CD14-positive monocyte (primary cell): Measurements from ENCODE around the gene CENPC. TPM values are rescaled to one million over a fixed set of nuclear protein-coding genes. Genes with fewer than 3 reads are reported as not detected.

ENCODE experiments used
- DNase-seq, 3 donors: peaks; one replicate each; pipeline ENCODE4 v3.0.0-alpha.2; 2011 to 2022
- H2AFZ ChIP-seq: 2 replicates; pipeline ENCODE4 v1.6.0; 2012; ENCODE audit warnings: mild to moderate bottlenecking, low read depth, low read length, inconsistent platforms; ENCODE audit not compliant: insufficient read depth, poor library complexity, severe bottlenecking
- H3K27ac ChIP-seq, 2 donors: 1 replicate in 1 of 2; 2 replicates in 1 of 2; pipeline ENCODE4 v1.5.1; 2012 to 2013; ENCODE audit warnings: low read length in 2 of 2, control low read depth in 1 of 2, inconsistent platforms in 1 of 2, low read depth in 1 of 2, mild to moderate bottlenecking in 1 of 2
- H3K27me3 ChIP-seq, 2 donors: one replicate each; pipeline versions ENCODE4 v1.6.0 to v1.6.1; 2011 to 2013; ENCODE audit warnings: low read length in 2 of 2; ENCODE audit not compliant: control insufficient read depth in 2 of 2, insufficient read depth in 2 of 2
- H3K36me3 ChIP-seq, 2 donors: replicated peaks in 1 of 2; 1 replicate in 1 of 2; 2 replicates in 1 of 2; pipeline versions ENCODE4 v1.5.1 to v1.6.1; 2012 to 2013; ENCODE audit warnings: low read length in 2 of 2, control low read depth in 1 of 2, inconsistent platforms in 1 of 2, mild to moderate bottlenecking in 1 of 2; ENCODE audit not compliant: insufficient read depth in 2 of 2, control insufficient read depth in 1 of 2
- H3K4me1 ChIP-seq, 2 donors: 1 replicate in 1 of 2; 2 replicates in 1 of 2; pipeline versions ENCODE4 v1.5.1 to v1.6.1; 2012 to 2013; ENCODE audit warnings: low read length in 2 of 2, control low read depth in 1 of 2, inconsistent platforms in 1 of 2, mild to moderate bottlenecking in 1 of 2, moderate library complexity in 1 of 2; ENCODE audit not compliant: insufficient read depth in 2 of 2, control insufficient read depth in 1 of 2
- H3K4me2 ChIP-seq: replicated peaks from 2 replicates; pipeline ENCODE3; 2012; ENCODE audit warnings: low read length, moderate library complexity, mild to moderate bottlenecking; ENCODE audit not compliant: poor library complexity, severe bottlenecking; ENCODE audit errors: extremely low read depth
- H3K4me3 ChIP-seq, 3 experiments: fragments of 200-600 bp in 1 of 3; sonication (generic) in 1 of 3; replicated peaks in 1 of 3; 1 replicate in 2 of 3; 2 replicates in 1 of 3; pipeline ENCODE4 v1.5.1; 2011 to 2013; ENCODE audit warnings: low read length in 3 of 3, mild to moderate bottlenecking in 3 of 3, control low read depth in 2 of 3, low read depth in 2 of 3, inconsistent platforms in 1 of 3, moderate library complexity in 1 of 3
- H3K79me2 ChIP-seq: 2 replicates; pipeline ENCODE4 v1.6.0; 2012; ENCODE audit warnings: mild to moderate bottlenecking, control low read depth, inconsistent platforms, low read length, moderate library complexity; ENCODE audit not compliant: insufficient read depth
- H3K9ac ChIP-seq: 2 replicates; pipeline ENCODE4 v1.6.0; 2017; ENCODE audit warnings: low read length, mild to moderate bottlenecking; ENCODE audit not compliant: insufficient read depth, poor library complexity, severe bottlenecking
- H3K9me3 ChIP-seq, 2 donors: replicated peaks in 1 of 2; 1 replicate in 1 of 2; 2 replicates in 1 of 2; pipeline versions ENCODE4 v1.5.1 to v1.6.1; 2012 to 2013; ENCODE audit warnings: low read length in 2 of 2, control low read depth in 1 of 2; ENCODE audit not compliant: control insufficient read depth in 1 of 2, insufficient read depth in 1 of 2
- H4K20me1 ChIP-seq: 2 replicates; pipeline ENCODE4 v1.6.0; 2012; ENCODE audit warnings: mild to moderate bottlenecking, low read length, control low read depth, moderate library complexity; ENCODE audit not compliant: insufficient read depth
- H3K27ac Mint-ChIP-seq, 7 donors: one replicate each; pipeline ENCODE4 v1.8.0; 2020; ENCODE audit warnings: mild to moderate bottlenecking in 7 of 7, mixed read lengths in 7 of 7, moderate library complexity in 6 of 7, inconsistent platforms in 2 of 7
- H3K27me3 Mint-ChIP-seq, 3 donors: one replicate each; pipeline ENCODE4 v1.8.0; 2021 to 2022; ENCODE audit warnings: low read depth in 3 of 3, mild to moderate bottlenecking in 3 of 3, mixed read lengths in 3 of 3, moderate library complexity in 3 of 3, inconsistent platforms in 1 of 3
- H3K36me3 Mint-ChIP-seq, 2 donors: one replicate each; pipeline ENCODE4 v1.8.0; 2020; ENCODE audit warnings: mixed read lengths in 2 of 2, inconsistent platforms in 1 of 2, mild to moderate bottlenecking in 1 of 2
- H3K4me1 Mint-ChIP-seq: one replicate; pipeline ENCODE4 v1.8.0; 2020; ENCODE audit warnings: mild to moderate bottlenecking, mixed read lengths
- H3K4me3 Mint-ChIP-seq, 2 donors: one replicate each; pipeline ENCODE4 v1.8.0; 2020; ENCODE audit warnings: mild to moderate bottlenecking in 2 of 2, mixed read lengths in 2 of 2, moderate library complexity in 1 of 2
- H3K9me3 Mint-ChIP-seq, 7 donors: one replicate each; pipeline ENCODE4 v1.8.0; 2020 to 2022; ENCODE audit warnings: mixed read lengths in 7 of 7, mild to moderate bottlenecking in 6 of 7, moderate library complexity in 6 of 7, inconsistent platforms in 2 of 7
- CTCF ChIP-seq: fragments of 200-600 bp; IDR thresholded peaks from one replicate; pipeline ENCODE4 v1.8.0; 2022; ENCODE audit warnings: antibody characterized with exemption, mild to moderate bottlenecking
- WGBS: methylation state at CpG from one replicate; pipeline ENCODE4 v1.1.5; 2013; ENCODE audit warnings: missing lambda C conversion rate; ENCODE audit not compliant: insufficient coverage; 5-methylcytosine and 5-hydroxymethylcytosine counted together
- intact Hi-C, 2 donors: fragments of 100-400 bp; cut with micrococcal nuclease; formaldehyde crosslinking; loops; one replicate each; pipeline versions ENCODE4 v1.15.0 to v1.15.1; 2023
- polyA plus RNA-seq, 3 donors: library from polyadenylated mRNA; depleted of rRNA in 1 of 3; unstranded in 2 of 3; stranded (reverse) in 1 of 3; fragments of 300-500 nt in 2 of 3; fragments of >200 nt in 1 of 3; fragmentation: Illumina TruSeq in 2 of 3; gene quantifications; 1 replicate in 2 of 3; 2 replicates in 1 of 3; pipeline ENCODE4 v1.2.3, GENCODE V29; 2012 to 2021

CENPC gene
- polyA plus RNA-seq, 3 donors = 6.3 to 7.2 (median 6.7) TPM

GRCh38 chr4:67499799-67500198 lies 45.5 kb downstream of the CENPC start:
- no peaks in the 10 kb centered on the region for H3K27me3 ChIP-seq
- no peak for TF ChIP-seq CTCF
- H3K9ac ChIP-seq = no peak overlapping the region
- Mint-ChIP-seq H3K9me3 (peaks cover 0 to 2% (median 0%) of the 10 kb centered on the region in 7 donors), H3K27me3 (no peaks in the 10 kb centered on the region), H3K4me1 (peaks cover 5% of the 10 kb centered on the region), H3K36me3 (peaks cover 58 to 67% of the 10 kb centered on the region in 2 donors), H3K27ac (peak overlapping the region in 5 of 7 donors; percentile 24 to 70 (median 59)), H3K4me3 (no peak overlapping the region)
- H3K9me3 ChIP-seq = no peaks in the 10 kb centered on the region
- peak overlapping the region in 1 of 2 donors; percentile 59 for H3K27ac ChIP-seq
- no peak for DNase-seq
- no peaks in the 10 kb centered on the region for H3K4me1 ChIP-seq
- peaks cover 50 to 81% of the 10 kb centered on the region in 2 donors for H3K36me3 ChIP-seq
- H4K20me1 ChIP-seq = no peaks in the 10 kb centered on the region
- no peak overlapping the region for H3K4me2 ChIP-seq
- no peak overlapping the region for H3K4me3 ChIP-seq
- intact Hi-C loops = no loop called here
- H3K79me2 ChIP-seq = peaks cover 30% of the 10 kb centered on the region
- no CpG with 5 or more reads among the region's 2 CpGs for WGBS
- no peak overlapping the region for H2AFZ ChIP-seq

- WGBS = 97% methylated on average over 5 of the region's 5 CpGs
- peaks cover 64 to 91% of the 10 kb centered on the region in 2 donors for H3K36me3 ChIP-seq
- no peak overlapping the region for H3K27ac Mint-ChIP-seq
These were observed 61.3 kb downstream of the CENPC start for GRCh38 chr4:67483868-67484602.

More at GRCh38 chr4:67483868-67484602, 61.3 kb downstream of the CENPC start:
- DNase-seq = no peak
- Histone ChIP-seq H3K27me3 (no peaks in the 10 kb centered on the region), H3K4me1 (no peaks in the 10 kb centered on the region), H3K9me3 (no peaks in the 10 kb centered on the region), H3K79me2 (peaks cover 32% of the 10 kb centered on the region), H4K20me1 (no peaks in the 10 kb centered on the region), H3K9ac (no peak overlapping the region), H2AFZ (no peak overlapping the region), H3K4me3 (no peak overlapping the region), H3K4me2 (no peak overlapping the region), H3K27ac (no peak overlapping the region)
- Mint-ChIP-seq H3K27me3 (no peaks in the 10 kb centered on the region), H3K4me3 (no peak overlapping the region), H3K9me3 (peaks cover 0 to 11% (median 2%) of the 10 kb centered on the region in 7 donors), H3K36me3 (peaks cover 69 to 79% of the 10 kb centered on the region in 2 donors), H3K4me1 (no peaks in the 10 kb centered on the region)
- intact Hi-C loops = no loop called here
- TF ChIP-seq CTCF = no peak
